Neural crest cell (in vitro differentiated cells): ENCODE measurements around the gene TCF7. TPM values are rescaled to one million over a fixed set of nuclear protein-coding genes. Genes with fewer than 3 reads are reported as not detected.
A peak's percentile ranks its signal among the peaks of the same experiment; 100 is the strongest.

Source experiments
- DNase-seq: peaks from one replicate; pipeline ENCODE4 v3.0.0; 2021; ENCODE audit warnings: low read depth, mixed read lengths, low spot score
- H3K27ac Mint-ChIP-seq: one replicate; pipeline ENCODE4 v1.8.0; 2021; ENCODE audit warnings: mild to moderate bottlenecking, mixed read lengths; ENCODE audit not compliant: unreplicated experiment
- H3K27me3 Mint-ChIP-seq: 2 replicates; pipeline ENCODE4 v1.8.0; 2021; ENCODE audit warnings: low read depth, mild to moderate bottlenecking, mixed read lengths
- H3K36me3 Mint-ChIP-seq: 2 replicates; pipeline ENCODE4 v1.8.0; 2021; ENCODE audit warnings: low read depth, mild to moderate bottlenecking, mixed read lengths
- H3K4me1 Mint-ChIP-seq: 2 replicates; pipeline ENCODE4 v1.8.0; 2021; ENCODE audit warnings: mixed read lengths
- H3K4me3 Mint-ChIP-seq: one replicate; pipeline ENCODE4 v1.8.0; 2021; ENCODE audit warnings: mild to moderate bottlenecking, mixed read lengths
- H3K9me3 Mint-ChIP-seq: 2 replicates; pipeline ENCODE4 v1.8.0; 2021; ENCODE audit warnings: mixed read lengths
- total RNA-seq: library from RNA; stranded (reverse); gene quantifications from 2 replicates; pipeline ENCODE4 v1.2.1, GENCODE V29; 2021
- TF ChIP-seq, protein P1 (sequence below): fragments of 200-600 bp; sonication (generic); conservative IDR thresholded peaks from 2 replicates; pipeline ENCODE4 v1.5.0; 2021; ENCODE audit warnings: antibody characterized with exemption, mild to moderate bottlenecking

TCF7 gene
- total RNA-seq, 1 donor from 2014 or later, result 18.0 TPM

DNA sequence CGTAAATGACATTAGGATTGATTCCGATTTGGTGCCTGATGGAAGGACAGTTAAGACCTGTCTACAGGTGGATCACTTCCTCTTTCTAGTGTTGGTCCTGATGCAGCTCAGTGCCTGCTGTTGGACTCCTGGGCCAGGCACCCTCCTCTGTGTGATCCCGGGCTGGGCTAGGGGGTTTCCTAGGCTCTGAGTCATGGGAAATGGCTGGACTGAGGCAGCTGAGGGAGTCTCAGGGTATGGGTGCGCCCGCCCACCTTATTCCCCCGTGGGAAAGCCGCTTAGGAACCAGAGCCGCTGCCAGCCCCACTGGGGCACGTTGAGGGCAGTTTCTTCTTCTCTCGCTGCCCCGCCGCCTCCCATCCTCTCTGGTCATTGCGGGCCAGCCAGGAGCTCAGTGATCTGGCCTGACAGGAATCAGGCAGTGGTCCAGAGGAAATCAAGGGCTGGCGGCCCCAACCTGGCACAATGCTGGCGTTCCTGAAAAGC is 12.9 kb downstream of the TCF7 start:
- Mint-ChIP-seq H3K36me3 (no peaks in the 10 kb centered on the region), H3K27ac (no peak overlapping the region), H3K9me3 (no peaks in the 10 kb centered on the region), H3K4me3 (peak overlapping the region; percentile 38), H3K27me3 (no peaks in the 10 kb centered on the region), H3K4me1 (peaks cover 13% of the 10 kb centered on the region)
- DNase-seq, result no peak
- TF ChIP-seq, protein P1, sequence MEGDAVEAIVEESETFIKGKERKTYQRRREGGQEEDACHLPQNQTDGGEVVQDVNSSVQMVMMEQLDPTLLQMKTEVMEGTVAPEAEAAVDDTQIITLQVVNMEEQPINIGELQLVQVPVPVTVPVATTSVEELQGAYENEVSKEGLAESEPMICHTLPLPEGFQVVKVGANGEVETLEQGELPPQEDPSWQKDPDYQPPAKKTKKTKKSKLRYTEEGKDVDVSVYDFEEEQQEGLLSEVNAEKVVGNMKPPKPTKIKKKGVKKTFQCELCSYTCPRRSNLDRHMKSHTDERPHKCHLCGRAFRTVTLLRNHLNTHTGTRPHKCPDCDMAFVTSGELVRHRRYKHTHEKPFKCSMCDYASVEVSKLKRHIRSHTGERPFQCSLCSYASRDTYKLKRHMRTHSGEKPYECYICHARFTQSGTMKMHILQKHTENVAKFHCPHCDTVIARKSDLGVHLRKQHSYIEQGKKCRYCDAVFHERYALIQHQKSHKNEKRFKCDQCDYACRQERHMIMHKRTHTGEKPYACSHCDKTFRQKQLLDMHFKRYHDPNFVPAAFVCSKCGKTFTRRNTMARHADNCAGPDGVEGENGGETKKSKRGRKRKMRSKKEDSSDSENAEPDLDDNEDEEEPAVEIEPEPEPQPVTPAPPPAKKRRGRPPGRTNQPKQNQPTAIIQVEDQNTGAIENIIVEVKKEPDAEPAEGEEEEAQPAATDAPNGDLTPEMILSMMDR, result no peak

DNA sequence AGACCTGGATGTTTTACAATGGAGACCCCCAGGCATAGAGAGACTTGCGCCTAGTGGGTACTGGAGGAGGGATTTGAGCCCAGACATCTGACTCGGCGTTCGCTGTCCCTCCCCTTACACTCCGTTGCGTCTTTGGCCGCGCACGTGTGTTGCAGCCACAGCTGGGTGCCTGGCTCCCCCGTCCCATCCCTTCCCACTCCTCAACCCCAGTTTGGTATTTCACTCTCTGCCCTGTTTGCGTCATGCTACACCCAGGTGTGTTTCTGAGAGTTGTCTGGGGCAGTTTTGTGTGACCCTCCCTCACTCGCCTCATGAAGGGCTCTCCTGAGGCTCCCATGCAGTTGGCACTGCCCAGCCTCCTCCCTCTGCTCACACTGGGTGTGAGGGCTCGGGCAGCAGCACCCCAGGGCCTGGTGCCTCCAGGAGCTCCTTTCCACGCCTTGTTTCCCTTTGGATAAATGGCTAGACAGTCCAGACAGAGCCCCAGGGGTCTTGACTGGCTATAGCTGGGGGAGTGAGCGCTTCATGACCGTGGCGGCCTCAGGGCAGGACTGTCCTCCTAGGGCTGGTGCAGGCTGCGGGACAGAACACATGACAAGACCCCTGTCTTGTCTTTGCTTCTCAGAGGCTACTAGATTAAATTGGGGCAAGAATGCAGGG is 13.6 kb downstream of the TCF7 start:
- Mint-ChIP-seq H3K9me3 (no peaks in the 10 kb centered on the region), H3K4me3 (no peak overlapping the region), H3K27me3 (no peaks in the 10 kb centered on the region), H3K4me1 (peaks cover 13% of the 10 kb centered on the region), H3K27ac (no peak overlapping the region), H3K36me3 (no peaks in the 10 kb centered on the region)
- DNase-seq, result no peak
- TF ChIP-seq, protein P1, result no peak

DNA sequence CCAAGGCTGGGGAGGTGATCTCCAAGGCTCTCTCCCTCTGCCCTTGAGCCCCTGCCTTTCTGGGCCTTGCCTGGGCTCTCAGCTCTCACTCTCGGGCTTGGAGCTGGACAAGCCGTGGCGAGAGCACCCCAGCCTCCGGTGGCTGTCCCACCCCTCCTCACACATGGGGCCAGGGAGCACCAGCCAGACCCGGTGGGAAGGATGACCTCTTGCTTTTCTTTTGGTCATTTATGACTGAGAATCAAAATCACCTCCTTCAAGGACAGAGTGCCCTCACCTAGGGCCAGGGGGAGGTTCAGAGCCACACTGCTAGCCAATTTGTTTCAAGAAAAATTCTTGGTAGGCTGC is 14.1 kb downstream of the TCF7 start:
- TF ChIP-seq, protein P1, result no peak
- Mint-ChIP-seq H3K27ac (no peak overlapping the region), H3K4me1 (peaks cover 13% of the 10 kb centered on the region), H3K9me3 (no peaks in the 10 kb centered on the region), H3K36me3 (no peaks in the 10 kb centered on the region), H3K4me3 (no peak overlapping the region), H3K27me3 (no peaks in the 10 kb centered on the region)
- no peak for DNase-seq

DNA sequence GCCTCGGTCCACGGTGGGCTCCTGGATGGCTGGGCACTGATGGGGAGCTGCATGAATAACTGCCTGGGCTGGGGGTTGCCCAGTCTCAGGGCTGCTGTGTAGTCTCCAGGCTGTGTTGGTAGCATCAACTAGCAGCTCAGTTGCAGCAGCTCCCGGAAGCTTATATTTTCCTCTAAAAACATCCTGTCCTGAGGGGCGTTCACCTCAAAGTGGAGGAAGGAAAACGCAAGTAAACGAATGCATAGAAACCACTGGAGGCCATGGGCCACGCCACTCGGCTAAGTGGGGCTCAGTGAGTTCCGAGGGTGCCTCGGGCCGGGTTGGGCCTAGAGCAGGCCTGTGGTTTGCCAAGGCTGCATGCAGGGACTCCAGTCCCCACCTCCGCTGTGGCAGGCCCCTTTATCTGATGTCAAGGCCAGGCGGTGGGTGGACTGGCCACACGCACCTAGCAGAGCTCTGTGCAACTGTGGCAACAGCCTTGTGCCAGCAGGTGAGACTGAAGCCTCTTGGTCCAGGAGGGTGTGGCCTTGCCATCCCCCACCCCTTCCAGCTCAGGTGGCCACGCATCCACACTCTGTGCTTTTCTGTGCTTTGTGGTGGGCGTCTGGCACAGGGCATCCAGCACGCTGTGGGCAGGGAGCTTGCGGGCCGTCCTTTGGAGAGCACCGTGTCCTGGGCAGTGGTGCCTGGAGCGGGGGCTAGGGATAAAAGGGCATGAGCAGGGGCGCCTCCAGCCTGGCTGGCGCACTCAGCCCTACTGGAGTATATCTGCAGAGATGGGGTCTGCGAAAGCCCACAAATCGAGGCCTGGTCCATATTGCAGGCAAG is 15.1 kb downstream of the TCF7 start:
- no peaks in the 10 kb centered on the region for H3K27me3 Mint-ChIP-seq
- peak overlapping the region; percentile 57 for H3K27ac Mint-ChIP-seq
- H3K9me3 Mint-ChIP-seq, result no peaks in the 10 kb centered on the region
- TF ChIP-seq, protein P1, result no peak
- H3K4me3 Mint-ChIP-seq, result no peak overlapping the region
- peaks cover 13% of the 10 kb centered on the region for H3K4me1 Mint-ChIP-seq
- DNase-seq, result no peak
- no peaks in the 10 kb centered on the region for H3K36me3 Mint-ChIP-seq

DNA sequence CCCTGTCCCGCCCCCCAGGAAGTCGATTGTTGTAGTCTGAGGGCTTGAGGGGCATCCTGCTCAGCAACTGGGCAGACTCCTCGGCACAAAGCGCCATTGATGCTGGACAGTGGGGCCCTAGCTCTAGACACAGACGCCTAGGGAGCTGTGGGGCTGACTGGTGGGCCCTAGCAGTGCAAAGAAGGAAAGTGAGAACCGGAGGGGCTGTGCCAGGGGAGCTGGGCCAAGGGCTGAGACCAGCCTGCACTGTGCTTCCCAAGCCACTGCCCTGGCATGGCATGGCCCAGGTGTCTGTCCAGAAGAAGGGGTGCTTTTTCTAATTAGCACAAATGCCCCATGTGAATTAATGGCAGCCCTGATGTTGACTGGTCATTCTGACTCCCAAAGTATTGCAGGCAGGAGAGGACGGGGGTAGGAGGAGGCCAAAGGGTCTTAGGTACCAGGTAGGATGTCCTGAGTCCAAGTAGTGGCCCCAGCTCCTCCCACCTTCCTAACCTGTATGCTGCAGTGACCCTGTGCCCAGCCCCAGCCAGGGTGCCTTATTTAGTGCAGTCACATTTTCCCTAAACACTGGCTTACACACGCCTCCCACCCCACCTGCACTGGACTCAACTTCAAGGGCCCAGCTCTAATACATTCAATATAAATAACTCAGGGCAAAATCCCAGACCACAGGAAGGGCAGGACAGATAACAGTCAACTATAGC is 15.9 kb downstream of the TCF7 start:
- H3K4me3 Mint-ChIP-seq, result no peak overlapping the region

More for the DNA sequence above, 15.9 kb downstream of the TCF7 start:
- H3K9me3 Mint-ChIP-seq, result no peaks in the 10 kb centered on the region
- TF ChIP-seq, protein P1, result no peak
- peaks cover 2% of the 10 kb centered on the region for H3K36me3 Mint-ChIP-seq
- peaks cover 13% of the 10 kb centered on the region for H3K4me1 Mint-ChIP-seq
- DNase-seq, result no peak
- no peaks in the 10 kb centered on the region for H3K27me3 Mint-ChIP-seq
- H3K27ac Mint-ChIP-seq, result peak overlapping the region; percentile 85
